IPS DF 6.9 (cell line): ENCODE measurements around the gene EAF2.
A peak's percentile ranks its signal among the peaks of the same experiment; 100 is the strongest.
"Not testable (repeated sequence)": the region's sequence is repeated elsewhere in the genome, so short reads cannot be mapped to it uniquely, and the experiment has no call there.

Source experiments
- DNase-seq: peaks from one replicate; pipeline ENCODE4 v3.0.0-alpha.2; 2013; ENCODE audit warnings: low read depth, low spot score
- H3K27ac ChIP-seq: one replicate; pipeline ENCODE4 v1.5.1; 2013; ENCODE audit warnings: low read length, control low read depth
- H3K27me3 ChIP-seq: 2 replicates; pipeline ENCODE4 v1.6.1; 2013; ENCODE audit warnings: mild to moderate bottlenecking, low read length; ENCODE audit not compliant: control insufficient read depth, insufficient read depth
- H3K36me3 ChIP-seq: 2 replicates; pipeline ENCODE4 v1.6.1; 2013; ENCODE audit warnings: low read length; ENCODE audit not compliant: control insufficient read depth, insufficient read depth
- H3K4me1 ChIP-seq: 2 replicates; pipeline ENCODE4 v1.6.1; 2013; ENCODE audit warnings: low read length; ENCODE audit not compliant: control insufficient read depth, insufficient read depth
- H3K4me3 ChIP-seq: 2 replicates; pipeline ENCODE4 v1.5.1; 2013; ENCODE audit warnings: mild to moderate bottlenecking, low read length
- H3K9me3 ChIP-seq: 2 replicates; pipeline ENCODE4 v1.6.1; 2013; ENCODE audit warnings: low read length, inconsistent platforms; ENCODE audit not compliant: control insufficient read depth, insufficient read depth
- WGBS: extraction: QIAGEN DNeasy Blood & Tissue Kit; methylation state at CpG from one replicate; pipeline ENCODE4 v1.1.7; 2013; ENCODE audit warnings: mixed read lengths, missing lambda C conversion rate; ENCODE audit not compliant: insufficient read length, insufficient coverage; 5-methylcytosine and 5-hydroxymethylcytosine counted together

EAF2 gene

DNA sequence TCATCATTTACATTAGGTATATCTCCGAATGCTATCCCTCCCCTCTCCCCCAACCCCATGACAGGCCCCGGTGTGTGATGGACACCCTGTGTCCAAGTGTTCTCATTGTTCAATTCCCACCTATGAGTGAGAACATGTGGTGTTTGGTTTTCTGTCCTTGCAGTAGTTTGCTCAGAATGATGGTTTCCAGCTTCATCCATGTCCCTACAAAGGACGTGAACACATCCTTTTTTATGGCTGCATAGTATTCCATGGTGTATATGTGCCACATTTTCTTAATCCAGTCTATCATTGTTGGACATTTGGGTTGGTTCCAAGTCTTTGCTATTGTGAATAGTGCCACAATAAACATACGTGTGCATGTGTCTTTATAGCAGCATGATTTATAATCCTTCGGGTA, 22.8 kb downstream of the EAF2 start:
- H3K9me3 ChIP-seq, H3K27ac ChIP-seq, H3K4me3 ChIP-seq, H3K4me1 ChIP-seq, H3K36me3 ChIP-seq, DNase-seq, H3K27me3 ChIP-seq: not testable (repeated sequence)
- no CpG with 5 or more reads among the region's 5 CpGs for WGBS

DNA sequence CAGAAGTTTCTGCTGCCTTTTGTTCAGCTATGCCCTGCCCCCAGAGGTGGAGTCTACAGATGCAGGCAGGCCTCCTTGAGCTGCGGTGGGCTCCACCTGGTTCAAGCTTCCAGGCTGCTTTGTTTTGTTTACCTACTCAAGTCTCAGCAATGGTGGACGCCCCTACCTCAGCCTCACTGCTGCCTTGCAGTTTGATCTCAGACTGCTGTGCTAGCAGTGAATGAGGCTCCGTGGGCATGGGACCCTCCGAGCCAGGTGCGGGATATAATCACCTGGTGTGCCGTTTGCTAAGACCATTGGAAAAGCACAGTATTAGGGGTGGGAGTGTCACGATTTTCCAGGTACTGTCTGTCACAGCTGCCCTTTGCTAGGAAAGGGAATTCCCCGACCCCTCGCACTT, 28.2 kb downstream of the EAF2 start:
- not testable (repeated sequence) for H3K4me1 ChIP-seq, H3K4me3 ChIP-seq, DNase-seq, H3K36me3 ChIP-seq, H3K27ac ChIP-seq, H3K9me3 ChIP-seq, H3K27me3 ChIP-seq
- no CpG with 5 or more reads among the region's 9 CpGs for WGBS

DNA sequence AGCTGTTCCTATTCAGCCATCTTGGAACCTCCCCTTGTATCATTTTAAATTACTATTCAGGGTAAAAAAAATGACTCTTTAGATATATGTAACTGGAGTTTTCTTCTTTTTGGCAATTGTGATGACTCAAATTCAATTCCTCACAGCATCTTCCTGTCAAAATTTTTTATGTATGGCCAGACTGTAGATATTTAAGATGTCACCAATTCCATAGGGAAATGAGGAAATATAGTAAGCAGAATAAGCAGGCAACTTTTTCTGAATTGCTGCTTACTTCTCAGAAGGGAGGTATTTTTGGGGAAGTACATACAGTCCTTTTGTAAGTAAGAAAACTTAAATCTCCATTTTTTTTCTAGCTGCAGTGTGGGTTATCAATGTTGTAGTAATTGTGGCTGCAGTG, 28.8 kb downstream of the EAF2 start:
- H3K36me3 ChIP-seq: no peaks in the 10 kb centered on the region
- peaks cover 2% of the 10 kb centered on the region; the same call in 1 of the 2 replicates for H3K9me3 ChIP-seq
- DNase-seq: no peak
- no peaks in the 10 kb centered on the region for H3K27me3 ChIP-seq
- H3K4me1 ChIP-seq: no peaks in the 10 kb centered on the region
- H3K4me3 ChIP-seq: no peak overlapping the region
- no peak overlapping the region for H3K27ac ChIP-seq

DNA sequence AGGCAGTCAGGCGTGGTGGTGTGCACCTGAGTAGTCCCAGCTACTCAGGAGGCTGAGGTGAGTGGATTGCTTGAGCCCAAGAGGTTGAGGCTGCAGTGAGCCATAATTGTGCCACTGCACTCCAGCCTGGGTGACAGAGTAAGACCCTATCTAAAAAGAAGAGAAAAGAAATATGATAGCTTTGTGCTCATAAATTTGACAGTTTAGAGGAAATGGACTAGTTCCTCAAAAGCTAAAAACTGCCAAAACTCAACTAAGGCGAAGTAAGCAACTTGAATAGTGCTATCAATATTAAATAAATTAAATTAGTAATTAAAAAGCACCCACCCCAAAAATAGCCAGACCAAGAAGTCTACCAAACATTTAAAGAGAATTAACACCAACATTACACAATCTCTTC, 34.7 kb downstream of the EAF2 start:
- Histone ChIP-seq H3K27me3 (no peaks in the 10 kb centered on the region), H3K27ac (no peak overlapping the region), H3K4me1 (no peaks in the 10 kb centered on the region), H3K9me3 (no peaks in the 10 kb centered on the region), H3K36me3 (no peaks in the 10 kb centered on the region), H3K4me3 (no peak overlapping the region)
- WGBS: no CpG with 5 or more reads among the region's 2 CpGs
- DNase-seq: no peak

DNA sequence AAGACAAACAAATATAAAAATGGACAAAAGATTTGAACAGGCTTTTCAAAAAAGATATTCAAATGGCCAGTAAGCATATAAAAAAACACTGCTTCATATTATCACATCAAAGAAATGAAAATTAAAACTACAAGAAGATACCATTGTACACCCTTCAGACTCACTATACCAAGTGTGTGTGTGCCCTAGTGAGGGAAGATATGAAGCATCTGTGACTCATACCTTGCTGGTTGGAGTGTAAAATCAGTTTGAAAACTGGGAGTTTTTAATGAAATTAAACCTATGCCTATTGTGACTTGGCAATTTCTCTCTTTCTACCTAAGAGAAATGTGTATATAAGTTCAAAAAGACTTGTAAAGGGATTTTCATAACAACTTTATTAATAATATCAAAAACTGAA, 35.7 kb downstream of the EAF2 start:
- Histone ChIP-seq H3K27me3 (no peaks in the 10 kb centered on the region), H3K27ac (no peak overlapping the region), H3K36me3 (no peaks in the 10 kb centered on the region), H3K9me3 (no peaks in the 10 kb centered on the region), H3K4me1 (no peaks in the 10 kb centered on the region), H3K4me3 (no peak overlapping the region)
- no peak for DNase-seq

DNA sequence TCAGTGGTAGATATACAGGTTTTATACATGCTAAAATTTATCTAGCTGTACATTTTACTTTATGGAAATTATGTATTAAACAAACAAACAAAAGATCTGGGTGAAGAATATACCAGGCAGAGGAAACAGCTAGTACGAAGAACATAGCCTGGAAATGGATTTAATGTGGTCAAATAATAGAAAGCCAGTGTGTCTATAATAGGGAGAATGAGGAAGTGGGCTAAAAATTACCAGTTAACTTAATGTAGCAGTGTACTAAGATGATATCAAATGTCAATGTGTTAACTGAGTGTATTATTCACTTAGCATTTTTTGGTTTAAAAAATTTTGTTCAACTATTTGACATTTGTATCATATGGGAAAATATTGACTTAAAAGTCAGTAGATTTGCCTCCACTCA, 36.4 kb downstream of the EAF2 start:
- WGBS: no CpG with 5 or more reads among the region's 1 CpG
- no peak for DNase-seq
- no peak overlapping the region for H3K4me3 ChIP-seq
- no peaks in the 10 kb centered on the region for H3K27me3 ChIP-seq
- no peak overlapping the region for H3K27ac ChIP-seq
- H3K36me3 ChIP-seq: no peaks in the 10 kb centered on the region
- H3K4me1 ChIP-seq: no peaks in the 10 kb centered on the region
- H3K9me3 ChIP-seq: no peaks in the 10 kb centered on the region

DNA sequence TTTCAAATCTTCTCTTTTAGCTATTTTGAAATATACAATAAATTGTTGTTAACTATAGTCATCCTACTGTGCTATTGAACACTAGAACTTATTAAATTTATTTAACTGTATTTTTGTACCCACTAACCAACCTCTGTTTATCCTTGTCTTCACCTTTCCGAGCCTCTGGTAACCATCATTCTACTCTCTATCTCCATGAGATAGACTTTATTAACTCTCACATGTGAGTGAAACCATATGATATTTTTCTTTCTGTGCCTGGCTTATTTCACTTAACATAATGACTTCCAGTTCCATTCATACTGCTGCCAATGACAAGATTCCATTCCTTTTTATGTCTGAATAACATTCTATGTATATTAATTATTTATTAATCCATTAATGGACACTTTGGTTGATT, 43.4 kb downstream of the EAF2 start:
- H3K36me3 ChIP-seq: no peaks in the 10 kb centered on the region
- WGBS: no CpG with 5 or more reads among the region's 1 CpG

DNA sequence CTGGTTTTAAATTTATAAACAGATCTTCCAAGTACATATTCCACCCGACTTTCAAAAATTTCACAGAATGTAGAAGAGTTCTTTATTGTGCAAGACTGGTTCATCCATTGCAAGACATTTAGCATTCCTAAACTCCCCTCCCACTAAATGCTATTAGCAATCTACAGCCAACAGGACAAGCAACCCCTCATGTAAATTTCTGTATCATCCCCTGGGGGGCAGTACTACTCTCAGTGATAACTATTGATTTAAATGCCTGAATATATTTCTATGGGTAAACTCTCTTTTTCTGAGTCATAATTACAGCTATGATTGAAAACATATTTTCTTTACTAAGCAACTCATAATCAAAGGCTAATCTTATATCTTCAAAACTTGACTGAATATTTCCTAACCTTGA, 48.5 kb downstream of the EAF2 start:
- no peaks in the 10 kb centered on the region for H3K36me3 ChIP-seq

More for the DNA sequence above, 43.4 kb downstream of the EAF2 start:
- Histone ChIP-seq H3K4me1 (no peaks in the 10 kb centered on the region), H3K4me3 (no peak overlapping the region), H3K27ac (no peak overlapping the region), H3K27me3 (no peaks in the 10 kb centered on the region), H3K9me3 (no peaks in the 10 kb centered on the region)
- no peak for DNase-seq

DNA sequence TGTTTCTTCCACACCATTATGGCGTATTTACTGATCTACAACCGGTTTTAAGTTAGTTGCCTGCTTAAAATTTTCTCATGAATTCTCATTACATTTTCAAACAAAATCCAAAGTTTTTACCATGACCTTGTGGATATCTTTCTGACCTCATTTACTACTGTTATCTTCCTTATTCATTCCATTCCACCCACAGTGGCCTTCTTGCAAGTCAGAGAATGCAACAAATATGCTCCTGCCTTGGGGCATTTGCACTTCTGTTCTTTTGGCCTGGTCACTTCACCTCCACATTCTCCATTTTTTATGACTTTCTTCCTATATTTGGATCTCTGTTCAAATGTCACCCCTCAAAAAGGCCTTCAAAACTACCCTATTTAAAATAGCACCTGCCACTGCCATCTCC, 50.4 kb downstream of the EAF2 start:
- no CpG with 5 or more reads among the region's 2 CpGs for WGBS
- Histone ChIP-seq H3K36me3 (no peaks in the 10 kb centered on the region), H3K27me3 (no peaks in the 10 kb centered on the region), H3K4me1 (no peaks in the 10 kb centered on the region; the same call in 1 of the 2 replicates), H3K9me3 (no peaks in the 10 kb centered on the region), H3K4me3 (no peak overlapping the region), H3K27ac (no peak overlapping the region)
- no peak for DNase-seq

More for the DNA sequence above, 48.5 kb downstream of the EAF2 start:
- no CpG with 5 or more reads among the region's 1 CpG for WGBS
- no peak overlapping the region for H3K4me3 ChIP-seq
- no peak for DNase-seq
- no peaks in the 10 kb centered on the region for H3K27me3 ChIP-seq
- no peaks in the 10 kb centered on the region; the same call in 1 of the 2 replicates for H3K4me1 ChIP-seq
- no peak overlapping the region for H3K27ac ChIP-seq
- H3K9me3 ChIP-seq: no peaks in the 10 kb centered on the region

DNA sequence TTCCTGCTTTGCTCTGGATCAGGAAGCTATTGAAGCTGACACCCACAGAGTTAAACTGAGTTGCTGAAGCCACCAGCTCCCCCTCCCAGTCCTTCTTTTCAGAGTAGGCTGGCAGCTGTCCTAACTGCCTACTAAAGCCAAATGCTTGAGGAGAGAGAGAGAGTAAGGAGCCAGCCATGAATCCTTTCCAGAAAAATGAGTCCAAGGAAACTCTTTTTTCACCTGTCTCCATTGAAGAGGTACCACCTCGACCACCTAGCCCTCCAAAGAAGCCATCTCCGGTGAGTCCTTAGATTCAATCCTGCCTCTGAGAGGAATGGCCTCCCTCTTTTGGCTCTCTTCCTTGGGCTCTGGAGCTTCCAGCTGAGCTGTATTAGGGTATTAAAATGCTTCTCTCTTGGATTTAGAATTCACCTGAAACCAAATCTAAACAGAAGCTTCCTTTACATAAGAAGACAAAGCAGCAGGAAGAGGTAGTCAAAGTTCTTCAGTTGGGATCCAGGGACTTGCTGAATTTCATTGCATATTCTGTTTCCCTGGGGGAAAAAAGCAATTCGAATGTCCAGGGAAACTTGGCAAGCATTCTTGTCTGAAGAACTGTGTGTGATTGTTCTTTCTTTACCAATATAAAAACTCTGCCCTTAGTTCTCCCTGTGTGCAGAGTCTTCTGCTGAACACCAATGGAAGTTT, 59.4 kb downstream of the EAF2 start, which contains the start of gene SLC15A2:
Gene SLC15A2, plus strand, starts transcription at position 101 of the 690 bp plus-strand sequence. Its CDS starts 76 bp downstream, at position 177.
- H3K36me3 ChIP-seq: no peaks in the 10 kb centered on the region
- no CpG with 5 or more reads among the region's 3 CpGs for WGBS
- DNase-seq: peak; percentile 18
- no peaks in the 10 kb centered on the region for H3K4me1 ChIP-seq
- peak within 1 kb of the TSS; percentile 72 for H3K27ac ChIP-seq
- no peaks in the 10 kb centered on the region for H3K9me3 ChIP-seq
- H3K27me3 ChIP-seq: no peaks in the 10 kb centered on the region
- H3K4me3 ChIP-seq: no peak within 1 kb of the TSS

DNA sequence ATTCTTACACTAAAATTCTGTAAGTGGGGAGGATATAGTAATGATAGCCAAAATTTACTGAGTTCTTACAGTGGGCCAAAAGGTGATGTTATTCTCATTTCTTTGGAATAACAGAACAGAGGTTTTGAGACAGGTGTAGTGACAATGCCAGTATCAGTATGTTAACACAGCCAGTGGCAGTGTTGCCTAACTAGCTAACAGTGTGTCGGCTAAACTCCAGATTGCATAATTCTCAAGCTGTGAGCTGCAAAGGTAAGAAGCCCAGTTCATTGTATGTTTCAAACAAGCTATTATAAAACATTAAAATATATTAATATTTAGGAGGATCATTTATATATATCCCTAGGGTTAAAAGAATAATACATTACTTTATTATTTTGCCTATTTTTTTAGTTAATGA, 60.1 kb downstream of the EAF2 start:
- H3K27me3 ChIP-seq: no peaks in the 10 kb centered on the region
- H3K4me1 ChIP-seq: no peaks in the 10 kb centered on the region
- H3K27ac ChIP-seq: no peak overlapping the region
- no peak for DNase-seq
- no peaks in the 10 kb centered on the region for H3K9me3 ChIP-seq
- no peak overlapping the region for H3K4me3 ChIP-seq
- no peaks in the 10 kb centered on the region for H3K36me3 ChIP-seq
- WGBS: no CpG with 5 or more reads among the region's 1 CpG
